Fibroblast of skin of left biceps (primary cell): ENCODE results near the gene DENND4C.
A peak's percentile ranks its signal among the peaks of the same experiment; 100 is the strongest.
"Not testable (repeated sequence)": the region's sequence is repeated elsewhere in the genome, so short reads cannot be mapped to it uniquely, and the experiment has no call there.

Experiments
- DNase-seq, 2 experiments: peaks; one replicate each; pipeline ENCODE4 v3.0.0-alpha.2; 2013; ENCODE audit warnings: low read depth in 2 of 2

The DENND4C gene

GRCh38 chr9:19224563-19224962 lies 5.9 kb upstream of the DENND4C start:
- DNase-seq: no peak

DNA sequence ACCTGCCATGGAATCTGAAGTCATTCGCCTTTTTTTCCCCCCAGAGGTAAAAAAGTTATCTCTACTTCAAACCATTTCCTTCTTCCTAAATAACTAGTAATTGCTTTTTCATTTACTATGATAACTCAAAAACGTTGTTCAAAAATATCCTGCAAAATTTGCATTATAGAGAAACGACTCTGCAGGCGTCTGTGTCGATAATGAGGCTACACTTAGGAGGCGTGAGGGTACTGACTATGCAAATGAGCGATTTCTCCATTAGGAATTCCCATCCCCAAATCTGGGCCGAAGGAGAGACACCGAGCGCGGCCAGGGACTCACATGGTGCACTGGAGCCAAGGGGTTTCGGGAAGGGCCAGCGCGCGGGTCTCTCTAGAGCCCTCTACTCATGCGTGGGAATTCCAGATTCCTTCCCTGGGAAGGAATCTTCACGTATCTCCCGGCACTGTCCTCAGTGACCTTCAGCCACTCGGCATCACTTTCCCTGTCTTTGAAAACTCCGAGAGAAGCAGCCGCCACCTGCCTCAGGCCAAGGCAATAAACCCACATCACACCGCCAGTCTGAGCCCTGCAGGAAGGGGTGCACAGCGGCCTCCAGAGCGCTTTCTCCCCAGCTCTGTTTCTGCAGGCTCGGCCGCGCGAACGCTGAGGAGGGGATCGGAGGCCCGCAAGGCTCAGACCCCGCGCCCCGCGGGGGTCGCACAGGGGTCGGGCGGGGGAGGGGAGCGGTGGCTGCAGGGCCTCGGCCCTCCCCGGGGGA lies 718 bp upstream of the DENND4C start:
- no peak for DNase-seq

DNA sequence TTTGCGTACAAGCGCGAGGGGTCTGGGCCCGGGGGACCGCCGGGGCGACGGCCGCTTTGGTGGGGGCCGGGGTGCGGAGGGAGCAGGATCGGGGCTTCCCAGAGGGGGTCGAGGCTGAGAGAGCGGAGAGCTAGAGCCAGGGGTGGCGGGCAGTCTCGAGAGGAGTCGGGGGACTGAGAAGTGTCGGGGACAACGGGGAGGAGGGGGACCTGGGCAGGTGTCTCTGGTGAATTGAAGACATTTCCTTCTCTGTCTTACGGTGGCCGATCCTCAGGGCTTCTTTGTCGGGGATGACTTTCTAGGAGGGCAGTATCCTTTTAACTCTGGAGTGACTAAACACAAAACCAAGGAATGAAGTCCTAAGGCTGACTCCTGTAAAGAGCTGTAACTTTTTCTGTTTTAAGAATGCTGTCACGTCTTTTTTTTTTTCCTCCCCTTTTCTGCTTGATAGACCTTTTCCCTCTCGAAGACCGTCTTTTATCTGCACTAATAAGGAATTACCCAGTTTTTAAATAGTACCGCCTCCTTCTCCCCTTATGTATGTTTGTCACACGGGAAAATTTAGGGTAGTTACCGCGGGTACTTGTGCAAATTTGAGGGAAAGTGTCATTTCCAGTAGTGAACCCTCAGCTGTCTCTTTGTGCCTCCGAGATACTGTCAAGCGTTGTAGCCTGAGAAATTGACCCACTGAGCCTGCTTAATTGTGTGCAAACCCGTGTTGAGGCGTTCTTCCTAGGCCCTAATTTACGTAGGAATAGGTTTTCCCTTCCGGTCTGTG lies 822 bp downstream of the DENND4C start:
- DNase-seq: no peak

DNA sequence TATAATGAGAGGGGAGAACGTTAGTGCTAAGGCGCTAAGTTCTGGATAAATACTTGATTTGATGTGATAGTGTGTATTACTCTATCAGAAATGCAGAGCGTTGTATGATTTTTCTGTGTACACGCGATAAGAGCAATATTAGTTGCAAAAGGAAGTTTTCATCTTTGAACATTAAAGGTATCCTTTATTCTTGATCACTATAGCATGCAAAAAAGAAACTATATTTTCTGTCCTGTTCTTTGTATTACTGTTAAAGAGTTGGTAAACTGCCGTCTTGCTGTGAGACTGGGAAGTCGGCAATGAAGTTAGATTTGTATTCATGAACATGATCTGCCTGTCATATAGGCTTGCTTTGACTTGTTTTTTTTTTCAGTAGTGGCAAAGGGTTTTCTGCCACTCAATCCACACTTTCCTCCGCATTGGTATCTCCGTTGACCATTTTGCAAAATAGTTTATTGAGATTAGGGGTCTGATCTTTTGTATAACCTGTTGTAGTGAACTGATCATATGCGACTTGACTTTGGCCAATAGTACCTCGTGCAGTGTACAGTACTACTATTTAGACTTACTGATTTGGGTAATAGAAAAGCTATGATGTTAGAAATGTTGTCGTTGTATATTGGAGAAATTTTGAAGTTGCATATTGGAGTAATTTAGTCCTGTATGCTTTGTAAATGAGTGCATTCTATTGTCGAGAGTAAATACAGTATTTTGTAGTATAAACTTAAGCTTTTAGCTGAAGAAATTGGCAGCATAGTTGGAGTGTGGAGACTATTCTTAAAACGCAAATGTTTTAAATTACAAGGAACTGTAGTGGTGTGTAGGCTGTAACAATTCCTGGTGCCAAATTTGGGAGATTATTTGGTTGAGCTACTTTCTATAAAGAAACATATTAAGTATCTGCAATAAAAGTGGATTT lies 1.7 kb downstream of the DENND4C start:
- no peak for DNase-seq

DNA sequence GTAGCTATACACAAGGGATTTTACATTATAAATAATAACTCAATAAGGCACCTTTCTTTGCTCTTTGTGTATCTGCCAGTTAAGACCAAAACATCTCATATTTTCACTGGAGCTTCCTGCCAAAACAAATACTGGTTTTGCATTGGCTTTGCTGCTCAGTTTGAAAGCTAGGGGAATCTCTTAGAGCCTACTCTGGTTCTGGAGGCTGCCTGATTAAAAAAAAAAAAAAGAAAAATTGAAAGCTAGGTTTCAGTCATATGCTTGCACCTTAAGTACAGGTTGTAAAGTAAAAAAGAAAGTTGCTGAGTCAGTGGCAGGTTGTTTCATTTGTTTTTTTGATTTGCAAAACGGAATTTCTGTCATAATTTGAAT lies 2.3 kb downstream of the DENND4C start:
- DNase-seq: peak in 1 of 2 experiments; percentile 2

GRCh38 chr9:19233344-19233743 lies 2.9 kb downstream of the DENND4C start:
- no peak for DNase-seq

DNA sequence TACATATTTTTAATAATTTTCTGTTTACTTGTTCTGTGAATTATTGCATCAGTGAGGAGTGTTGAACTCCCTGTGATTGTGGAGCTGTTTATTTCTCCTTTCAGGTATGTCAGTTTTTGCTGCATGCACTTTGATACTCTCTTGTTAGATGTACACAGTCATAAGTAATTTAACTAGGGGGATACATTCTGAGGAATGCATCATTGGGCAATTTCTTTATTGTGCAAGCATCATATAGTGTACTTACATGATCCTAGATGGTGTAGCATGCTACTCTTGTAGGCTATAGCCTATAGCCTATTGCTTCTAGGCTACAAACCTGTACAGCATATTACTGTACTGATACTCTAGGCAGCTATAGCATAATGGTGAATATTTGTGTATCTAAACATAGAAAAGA lies 9.5 kb downstream of the DENND4C start:
- peak in 1 of 2 experiments; percentile 1 for DNase-seq

GRCh38 chr9:19241728-19242127 lies 11.2 kb downstream of the DENND4C start:
- DNase-seq: no peak

- no peak for DNase-seq
Observed at GRCh38 chr9:19243366-19244033, 13.0 kb downstream of the DENND4C start.

- DNase-seq: no peak
Observed at GRCh38 chr9:19246891-19247290, 16.4 kb downstream of the DENND4C start.

DNA sequence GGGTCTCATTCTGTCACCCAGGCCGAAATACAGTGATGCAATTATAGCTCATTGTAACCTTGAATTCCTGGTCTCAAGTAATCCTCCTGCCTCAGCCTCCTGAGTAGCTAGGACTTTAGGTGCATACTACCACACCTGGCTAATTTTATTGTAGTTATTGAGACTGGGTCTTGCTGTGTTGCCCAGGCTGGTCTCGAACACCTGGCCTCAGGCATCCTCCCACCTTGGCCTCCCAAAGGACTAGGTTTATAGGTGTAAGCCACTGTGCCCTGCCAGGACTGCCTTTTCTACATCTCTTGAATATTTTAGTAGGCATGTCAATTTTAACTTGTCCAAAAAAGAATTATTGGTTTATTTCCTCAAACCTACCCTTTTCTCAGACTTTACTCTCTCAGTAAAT lies 16.9 kb downstream of the DENND4C start:
- DNase-seq: no peak

- DNase-seq: not testable (repeated sequence)
Observed at GRCh38 chr9:19250346-19250745, 19.9 kb downstream of the DENND4C start.

GRCh38 chr9:19251203-19251602 lies 20.7 kb downstream of the DENND4C start:
- not testable (repeated sequence) for DNase-seq

DNA sequence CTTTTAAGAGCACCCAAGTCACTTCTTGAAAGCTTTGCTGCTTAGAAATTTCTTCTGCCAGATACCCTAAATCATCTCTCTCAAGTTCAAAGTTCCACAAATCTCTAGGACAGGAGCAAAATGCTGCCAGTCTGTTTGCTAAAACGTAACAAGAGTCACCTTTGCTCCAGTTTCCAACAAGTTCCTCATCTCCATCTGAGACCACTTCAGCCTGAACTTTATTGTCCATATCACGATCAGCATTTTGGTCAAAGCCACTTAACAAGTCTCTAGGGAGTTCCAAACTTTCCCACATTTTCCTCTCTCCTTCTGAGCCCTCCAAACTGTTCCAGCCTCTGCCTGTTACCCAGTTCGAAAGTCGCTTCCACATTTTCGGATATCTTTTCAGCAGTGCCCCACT lies 21.1 kb downstream of the DENND4C start:
- DNase-seq: not testable (repeated sequence)

GRCh38 chr9:19252174-19252884 lies 21.8 kb downstream of the DENND4C start:
- DNase-seq: no peak

GRCh38 chr9:19252885-19253219 lies 22.4 kb downstream of the DENND4C start:
- no peak for DNase-seq

- DNase-seq: no peak
Observed at GRCh38 chr9:19255112-19255511, 24.6 kb downstream of the DENND4C start.

GRCh38 chr9:19255821-19256220 lies 25.3 kb downstream of the DENND4C start:
- DNase-seq: no peak

- not testable (repeated sequence) for DNase-seq
Observed at GRCh38 chr9:19259665-19260255, 29.3 kb downstream of the DENND4C start.

DNA sequence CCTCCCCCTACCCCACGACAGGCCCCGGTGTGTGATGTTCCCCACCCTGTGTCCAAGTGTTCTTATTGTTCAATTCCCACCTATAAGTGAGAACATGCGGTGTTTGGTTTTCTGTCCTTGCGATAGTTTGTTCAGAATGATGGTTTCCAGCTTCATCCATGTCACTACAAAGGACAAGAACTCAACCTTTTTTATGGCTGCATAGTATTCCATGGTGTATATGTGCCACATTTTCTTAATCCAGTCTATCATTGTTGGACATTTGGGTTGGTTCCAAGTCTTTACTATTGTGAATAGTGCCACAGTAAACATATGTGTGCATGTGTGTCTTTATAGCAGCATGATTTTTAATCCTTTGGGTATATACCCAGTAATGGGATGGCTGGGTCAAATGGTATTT lies 35.1 kb downstream of the DENND4C start:
- DNase-seq: not testable (repeated sequence)
